ENCODE data around the gene DNLZ. TPM values are rescaled to one million over a fixed set of nuclear protein-coding genes. Genes with fewer than 3 reads are reported as not detected.
A peak's percentile ranks its signal among the peaks of the same experiment; 100 is the strongest.

DNLZ gene
- total RNA-seq, 4 donors from 2014 or later, result 37.9 to 65.1 (median 54.3) TPM

DNA sequence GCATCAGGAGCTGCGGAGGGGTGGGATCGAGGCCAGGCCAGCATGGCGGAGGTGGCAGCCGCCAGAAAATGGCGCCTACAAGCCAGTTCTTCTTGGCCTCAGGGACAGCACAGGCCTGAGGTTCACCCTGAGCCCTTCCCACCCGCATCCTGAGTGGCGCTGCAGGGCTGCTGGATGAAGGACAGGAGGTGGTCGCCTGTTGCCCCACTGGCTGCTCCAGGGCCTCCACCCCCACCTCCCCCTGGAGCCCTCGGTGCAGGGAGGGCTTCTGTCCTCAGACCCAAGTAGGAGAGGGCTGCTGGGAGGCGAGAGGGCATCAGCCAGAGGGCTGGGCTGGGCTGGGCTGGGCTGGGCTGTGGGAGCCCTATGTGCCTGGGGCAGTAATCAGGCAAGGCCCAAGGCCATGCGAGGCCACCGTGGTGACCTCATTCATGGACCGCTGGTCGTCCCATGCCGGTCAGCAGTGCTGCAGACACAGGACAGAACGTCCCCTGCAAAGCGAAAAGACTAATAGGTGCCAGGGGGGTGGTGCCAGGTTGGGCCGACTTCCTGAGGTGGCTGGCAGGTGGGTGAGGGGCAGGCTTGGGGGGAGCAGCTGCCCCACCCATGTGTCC lies 22.4 kb downstream of the DNLZ start:
- Histone ChIP-seq H3K36me3 (no peaks in the 10 kb centered on the region), H3K27me3 (peaks cover 7 to 23% (median 20%) of the 10 kb centered on the region in 3 donors), H3K9me3 (no peaks in the 10 kb centered on the region), H3K4me3 (no peak overlapping the region), H3K27ac (no peak overlapping the region), H3K4me1 (peaks cover 0 to 5% of the 10 kb centered on the region in 2 donors)
- no peak for ATAC-seq
- DNase-seq, result no peak
- in situ Hi-C loops (cut with MboI; ENCODE audit: low sequenced_read_pairs in 4 of 4) (no loop called here), intact Hi-C loops (cut with DNase I; ENCODE audit: low total_unique reads) (no loop called here)
- TF ChIP-seq, protein P1, sequence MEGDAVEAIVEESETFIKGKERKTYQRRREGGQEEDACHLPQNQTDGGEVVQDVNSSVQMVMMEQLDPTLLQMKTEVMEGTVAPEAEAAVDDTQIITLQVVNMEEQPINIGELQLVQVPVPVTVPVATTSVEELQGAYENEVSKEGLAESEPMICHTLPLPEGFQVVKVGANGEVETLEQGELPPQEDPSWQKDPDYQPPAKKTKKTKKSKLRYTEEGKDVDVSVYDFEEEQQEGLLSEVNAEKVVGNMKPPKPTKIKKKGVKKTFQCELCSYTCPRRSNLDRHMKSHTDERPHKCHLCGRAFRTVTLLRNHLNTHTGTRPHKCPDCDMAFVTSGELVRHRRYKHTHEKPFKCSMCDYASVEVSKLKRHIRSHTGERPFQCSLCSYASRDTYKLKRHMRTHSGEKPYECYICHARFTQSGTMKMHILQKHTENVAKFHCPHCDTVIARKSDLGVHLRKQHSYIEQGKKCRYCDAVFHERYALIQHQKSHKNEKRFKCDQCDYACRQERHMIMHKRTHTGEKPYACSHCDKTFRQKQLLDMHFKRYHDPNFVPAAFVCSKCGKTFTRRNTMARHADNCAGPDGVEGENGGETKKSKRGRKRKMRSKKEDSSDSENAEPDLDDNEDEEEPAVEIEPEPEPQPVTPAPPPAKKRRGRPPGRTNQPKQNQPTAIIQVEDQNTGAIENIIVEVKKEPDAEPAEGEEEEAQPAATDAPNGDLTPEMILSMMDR (IDR thresholded peaks at IDR 0.05 in 4 of 5, conservative IDR thresholded peaks at IDR 0.05 in 1 of 5), result no peak
- TF ChIP-seq POLR2A (IDR thresholded peaks at IDR 0.05), result no peak

DNA sequence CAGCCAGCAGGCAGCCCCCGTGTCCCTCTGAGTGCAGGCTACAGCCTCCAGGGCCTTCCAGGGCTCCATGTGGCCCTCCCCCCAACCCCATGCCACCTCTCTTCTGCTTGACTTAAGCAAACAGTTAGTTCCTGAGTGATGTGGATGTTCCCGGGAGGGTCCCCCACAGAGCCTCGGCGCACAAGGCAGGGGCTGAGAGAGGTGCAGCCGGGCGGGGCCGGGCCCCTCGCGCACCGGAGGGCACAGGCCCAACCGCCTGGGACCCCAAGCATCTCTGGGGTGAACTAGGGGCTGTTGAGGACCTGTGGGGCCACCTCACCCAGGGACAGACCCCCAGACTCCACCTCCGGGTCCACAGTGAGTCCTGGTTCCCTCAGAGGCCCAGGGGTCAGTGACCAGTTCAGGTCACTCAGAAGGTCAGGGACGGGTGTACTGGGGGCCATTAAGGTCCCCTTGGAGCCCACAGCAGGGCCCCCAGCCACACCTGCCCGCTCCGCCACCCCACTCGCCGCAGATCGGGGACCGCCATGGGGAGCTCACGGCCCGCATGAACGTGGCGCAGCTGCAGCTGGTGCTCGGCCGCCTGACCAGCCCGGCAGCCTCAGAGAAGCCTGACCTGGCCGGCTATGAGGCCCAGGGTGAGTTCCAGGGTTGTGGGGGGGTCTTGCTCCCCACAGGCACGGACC lies 23.0 kb downstream of the DNLZ start:
- H3K9me3 ChIP-seq, result no peaks in the 10 kb centered on the region
- H3K4me1 ChIP-seq, result peaks cover 0 to 5% of the 10 kb centered on the region in 2 donors
- ATAC-seq (no peak), DNase-seq (no peak)
- no peaks in the 10 kb centered on the region for H3K36me3 ChIP-seq
- no peak overlapping the region for H3K4me3 ChIP-seq
- intact Hi-C loops (cut with DNase I; ENCODE audit: low total_unique reads), result no loop called here
- no peak overlapping the region for H3K27ac ChIP-seq
- peaks cover 7 to 21% (median 20%) of the 10 kb centered on the region in 3 donors for H3K27me3 ChIP-seq
- in situ Hi-C loops (cut with MboI; ENCODE audit: low sequenced_read_pairs in 4 of 4), result no loop called here
- no peak for TF ChIP-seq POLR2A (IDR thresholded peaks at IDR 0.05)
- TF ChIP-seq, protein P1 (IDR thresholded peaks at IDR 0.05 in 4 of 5, conservative IDR thresholded peaks at IDR 0.05 in 1 of 5), result no peak

DNA sequence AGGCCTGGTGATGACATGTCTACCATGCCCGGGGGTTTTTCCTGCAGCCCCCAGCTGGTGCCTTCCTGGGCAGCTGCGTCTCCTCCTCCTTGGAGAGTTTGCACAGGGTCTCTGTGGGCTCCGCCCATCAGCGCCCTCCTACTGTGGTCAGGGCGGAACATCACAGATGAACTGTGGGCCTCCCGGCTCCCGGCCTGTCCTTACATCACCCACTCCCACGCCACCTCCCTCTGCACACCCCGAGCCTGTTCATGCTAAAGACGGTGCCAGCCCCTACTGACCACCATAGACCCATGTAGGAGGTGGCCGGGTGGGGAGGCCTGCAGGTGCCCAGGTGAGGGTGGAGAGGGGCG lies 23.6 kb downstream of the DNLZ start:
- TF ChIP-seq, protein P1 (IDR thresholded peaks at IDR 0.05 in 4 of 5, conservative IDR thresholded peaks at IDR 0.05 in 1 of 5), result no peak
- TF ChIP-seq POLR2A (IDR thresholded peaks at IDR 0.05), result no peak
- ATAC-seq, result no peak
- DNase-seq, result no peak
- intact Hi-C loops (cut with DNase I; ENCODE audit: low total_unique reads) (loop anchor here (1.0 kb wide), 1 partner anchor 23 kb away; the partner anchor contains the start of gene DNLZ), in situ Hi-C loops (cut with MboI; ENCODE audit: low sequenced_read_pairs in 4 of 4) (no loop called here)
- no peaks in the 10 kb centered on the region for H3K9me3 ChIP-seq
- H3K27ac ChIP-seq, result no peak overlapping the region
- no peak overlapping the region for H3K4me3 ChIP-seq
- H3K36me3 ChIP-seq, result no peaks in the 10 kb centered on the region
- peaks cover 2 to 20% (median 15%) of the 10 kb centered on the region in 3 donors for H3K27me3 ChIP-seq
- H3K4me1 ChIP-seq, result peaks cover 0 to 5% of the 10 kb centered on the region in 2 donors

DNA sequence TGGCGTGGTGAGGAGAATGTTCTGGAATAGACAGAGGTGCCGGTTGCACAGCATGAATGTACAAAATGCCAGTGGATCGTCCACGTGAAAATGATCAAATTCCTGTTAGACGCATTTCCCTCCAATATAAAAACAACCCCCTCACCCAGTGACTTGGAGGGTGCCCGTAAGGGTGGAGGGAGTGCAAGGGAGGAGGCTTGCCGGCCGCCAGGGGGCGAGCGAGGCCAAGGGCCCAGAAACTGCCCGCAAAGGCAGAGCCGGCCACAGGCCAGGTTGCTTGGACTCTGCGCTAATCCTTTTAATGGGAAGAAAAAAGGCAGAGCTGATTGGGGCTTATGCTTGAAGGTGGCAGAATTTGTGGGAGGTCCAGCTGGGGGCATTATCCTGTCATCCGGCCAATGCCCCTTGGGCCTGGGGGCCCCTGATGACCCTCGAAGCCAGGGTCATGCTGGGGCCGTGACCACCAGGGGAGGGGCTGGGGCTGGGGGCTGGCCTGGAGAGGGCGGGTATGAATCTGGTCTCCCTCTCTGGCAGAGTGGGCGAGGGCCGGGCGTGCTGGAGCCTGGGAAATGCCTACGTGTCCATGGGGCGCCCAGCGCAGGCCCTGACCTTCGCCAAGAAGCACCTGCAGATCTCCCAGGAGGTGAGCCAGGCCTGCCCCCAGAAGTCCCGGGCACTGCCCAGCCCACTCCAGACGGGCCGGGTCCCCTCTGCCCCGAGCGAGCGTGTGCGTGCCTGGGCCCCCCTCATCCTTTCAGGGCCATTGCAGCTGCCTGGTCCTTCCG lies 24.2 kb downstream of the DNLZ start:
- ATAC-seq (peak; percentile 66 to 80), DNase-seq (peak in 1 of 2 donors; percentile 37)
- Histone ChIP-seq H3K9me3 (no peaks in the 10 kb centered on the region), H3K27me3 (peaks cover 2 to 20% (median 13%) of the 10 kb centered on the region in 3 donors), H3K4me1 (peaks cover 0 to 5% of the 10 kb centered on the region in 2 donors), H3K4me3 (no peak overlapping the region), H3K36me3 (no peaks in the 10 kb centered on the region), H3K27ac (no peak overlapping the region)
- in situ Hi-C loops (cut with MboI; ENCODE audit: low sequenced_read_pairs in 4 of 4), result no loop called here
- intact Hi-C loops (cut with DNase I; ENCODE audit: low total_unique reads), result loop anchor here (1.0 kb wide), 1 partner anchor 24 kb away; the partner anchor contains the start of gene DNLZ
- TF ChIP-seq, protein P1 (IDR thresholded peaks at IDR 0.05 in 4 of 5, conservative IDR thresholded peaks at IDR 0.05 in 1 of 5), result peak; percentile 43 to 89 (median 77)
- no peak for TF ChIP-seq POLR2A (IDR thresholded peaks at IDR 0.05)
